Measurements from ENCODE around the gene PSTPIP1. TPM values are rescaled to one million over a fixed set of nuclear protein-coding genes. Genes with fewer than 3 reads are reported as not detected.

The PSTPIP1 gene
- total and polyA plus RNA-seq, 9 of the 15 experiments (the other 6 are each of a cell fraction or from before 2014, with no cell fraction given), result not detected

GRCh38 chr15:76982356-76982755, 12.6 kb upstream of the PSTPIP1 start:
- Histone ChIP-seq H3K4me2 (ENCODE audit: insufficient read depth, low read length) (no peak overlapping the region), H2AFZ (ENCODE audit: low read depth, low read length) (no peak overlapping the region), H3K79me2 (ENCODE audit: control insufficient read depth, insufficient read depth, low read length) (no peaks in the 10 kb centered on the region), H3K27ac (ENCODE audit: extremely low read depth, low read depth, low read length) (no peak overlapping the region), H4K20me1 (replicated peaks; ENCODE audit: control insufficient read depth, insufficient read depth, low read length) (no peaks in the 10 kb centered on the region), H3K27me3 (ENCODE audit: control insufficient read depth in 2 of 2, insufficient read depth in 2 of 2, low read length in 2 of 2) (peaks cover 15 to 39% of the 10 kb centered on the region in 2 experiments), H3K4me1 (replicated peaks in 1 of 2; ENCODE audit: control insufficient read depth in 2 of 2, insufficient read depth in 2 of 2, low read length in 2 of 2) (peaks cover 0 to 8% of the 10 kb centered on the region in 2 experiments; a peak in 1 of 5 replicates), H3K4me3 (no peak overlapping the region), H3K36me3 (ENCODE audit: control insufficient read depth, insufficient read depth, low read length) (no peaks in the 10 kb centered on the region), H3K9me3 (replicated peaks; ENCODE audit: control insufficient read depth, insufficient read depth, low read depth, low read length) (no peaks in the 10 kb centered on the region), H3K9me1 (ENCODE audit: control insufficient read depth, insufficient read depth, low read length) (no peaks in the 10 kb centered on the region), H3K9ac (ENCODE audit: insufficient read depth in 1 of 2, low read depth in 2 of 2, low read length in 2 of 2) (peak overlapping the region in 1 of 2 experiments; percentile 20; a peak in 1 of 4 replicates)
- FAIRE-seq (no peak), ATAC-seq (no peak), DNase-seq (ENCODE audit: extremely low read depth in 1 of 4, low spot score in 3 of 4) (no peak)
- in situ Hi-C loops (cut with MboI) (no loop called here), intact Hi-C loops (cut with micrococcal nuclease) (no loop called here)
- TF ChIP-seq HNRNPUL1 (IDR thresholded peaks at IDR 0.05; ENCODE audit: low read length), result no peak
- TF ChIP-seq SMARCA4 (IDR thresholded peaks at IDR 0.05), result no peak
- TF ChIP-seq L3MBTL2 (IDR thresholded peaks at IDR 0.05), result no peak
- TF ChIP-seq MED1 (CRISPR knock-in tag; IDR thresholded peaks at IDR 0.05; ENCODE audit: borderline replicate concordance), result no peak
- no peak for TF ChIP-seq RFX1 (IDR thresholded peaks at IDR 0.05)
- ChIA-PET POLR2A (interaction anchor here (0.6 to 0.9 kb wide), 3 partner anchors 9 to 398 kb away, joined by 3 to 6 read pairs (median 5); partner anchors contain the start of gene RCN2), CTCF (ENCODE audit: low intra/inter-chr PET ratio) (interaction anchor here (0.6 kb wide), 1 partner anchor 1052 kb away, joined by 3 read pairs; no protein-coding TSS in a partner anchor)
- 10% methylated on average over 8 of the region's 9 CpGs for WGBS (ENCODE audit: insufficient coverage, low coverage, missing lambda C conversion rate)
- BruUV-seq (replicated peaks), result no TSS peak

DNA sequence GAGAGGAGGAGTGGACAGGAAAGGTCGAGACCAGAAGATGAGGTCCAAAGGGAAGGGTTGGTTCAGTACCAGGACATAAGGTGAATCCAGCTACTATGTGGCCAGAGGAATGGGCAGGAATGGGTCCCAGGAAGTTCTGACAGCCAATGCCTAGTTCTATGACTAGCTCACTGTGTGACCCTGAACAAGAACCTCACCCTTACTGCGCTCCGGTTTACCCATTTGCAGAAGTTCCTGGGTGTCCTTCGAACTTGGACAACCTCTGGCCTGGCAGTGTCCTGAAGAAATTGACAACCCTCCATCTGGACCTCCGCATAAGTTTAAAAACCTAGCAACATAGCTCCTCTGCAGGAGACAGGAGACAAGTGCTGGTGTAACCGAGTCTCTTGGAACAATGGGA, 12.2 kb upstream of the PSTPIP1 start:
- peaks cover 15 to 39% of the 10 kb centered on the region in 2 experiments for H3K27me3 ChIP-seq (ENCODE audit: control insufficient read depth in 2 of 2, insufficient read depth in 2 of 2, low read length in 2 of 2)
- H3K9me3 ChIP-seq (replicated peaks; ENCODE audit: control insufficient read depth, insufficient read depth, low read depth, low read length), result no peaks in the 10 kb centered on the region
- no peaks in the 10 kb centered on the region for H3K36me3 ChIP-seq (ENCODE audit: control insufficient read depth, insufficient read depth, low read length)
- no peak for ATAC-seq
- H4K20me1 ChIP-seq (replicated peaks; ENCODE audit: control insufficient read depth, insufficient read depth, low read length), result no peaks in the 10 kb centered on the region
- in situ Hi-C loops (cut with MboI), result no loop called here
- no peak overlapping the region for H3K9ac ChIP-seq (ENCODE audit: insufficient read depth in 1 of 2, low read depth in 2 of 2, low read length in 2 of 2)
- peaks cover 0 to 8% of the 10 kb centered on the region in 2 experiments; a peak in 1 of 5 replicates for H3K4me1 ChIP-seq (replicated peaks in 1 of 2; ENCODE audit: control insufficient read depth in 2 of 2, insufficient read depth in 2 of 2, low read length in 2 of 2)
- CTCF ChIA-PET (ENCODE audit: low intra/inter-chr PET ratio), result no interaction called here
- H2AFZ ChIP-seq (ENCODE audit: low read depth, low read length), result no peak overlapping the region
- BruUV-seq (replicated peaks), result no TSS peak
- no peak overlapping the region for H3K4me3 ChIP-seq
- H3K4me2 ChIP-seq (ENCODE audit: insufficient read depth, low read length), result no peak overlapping the region
- POLR2A ChIA-PET, result interaction anchor here (0.6 to 0.9 kb wide), 3 partner anchors 9 to 398 kb away, joined by 3 to 6 read pairs (median 5); partner anchors contain the start of gene RCN2
- H3K27ac ChIP-seq (ENCODE audit: extremely low read depth, low read depth, low read length), result no peak overlapping the region
- no peak for DNase-seq (ENCODE audit: extremely low read depth in 1 of 4, low spot score in 3 of 4)
- WGBS (ENCODE audit: insufficient coverage, low coverage, missing lambda C conversion rate), result 1% methylated on average over 6 of the region's 6 CpGs
- no peaks in the 10 kb centered on the region for H3K9me1 ChIP-seq (ENCODE audit: control insufficient read depth, insufficient read depth, low read length)
- intact Hi-C loops (cut with micrococcal nuclease), result no loop called here
- no peak for FAIRE-seq
- no peaks in the 10 kb centered on the region for H3K79me2 ChIP-seq (ENCODE audit: control insufficient read depth, insufficient read depth, low read length)
- TF ChIP-seq BCL6 (CRISPR knock-in tag; IDR thresholded peaks at IDR 0.05), result no peak
- TF ChIP-seq, protein P1, sequence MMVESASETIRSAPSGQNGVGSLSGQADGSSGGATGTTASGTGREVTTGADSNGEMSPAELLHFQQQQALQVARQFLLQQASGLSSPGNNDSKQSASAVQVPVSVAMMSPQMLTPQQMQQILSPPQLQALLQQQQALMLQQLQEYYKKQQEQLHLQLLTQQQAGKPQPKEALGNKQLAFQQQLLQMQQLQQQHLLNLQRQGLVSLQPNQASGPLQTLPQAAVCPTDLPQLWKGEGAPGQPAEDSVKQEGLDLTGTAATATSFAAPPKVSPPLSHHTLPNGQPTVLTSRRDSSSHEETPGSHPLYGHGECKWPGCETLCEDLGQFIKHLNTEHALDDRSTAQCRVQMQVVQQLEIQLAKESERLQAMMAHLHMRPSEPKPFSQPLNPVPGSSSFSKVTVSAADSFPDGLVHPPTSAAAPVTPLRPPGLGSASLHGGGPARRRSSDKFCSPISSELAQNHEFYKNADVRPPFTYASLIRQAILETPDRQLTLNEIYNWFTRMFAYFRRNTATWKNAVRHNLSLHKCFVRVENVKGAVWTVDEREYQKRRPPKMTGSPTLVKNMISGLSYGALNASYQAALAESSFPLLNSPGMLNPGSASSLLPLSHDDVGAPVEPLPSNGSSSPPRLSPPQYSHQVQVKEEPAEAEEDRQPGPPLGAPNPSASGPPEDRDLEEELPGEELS (CRISPR knock-in tag; IDR thresholded peaks at IDR 0.05; ENCODE audit: borderline replicate concordance), result no peak
- TF ChIP-seq ZNF589 (CRISPR knock-in tag; IDR thresholded peaks at IDR 0.05; ENCODE audit: low read depth), result no peak
- TF ChIP-seq SRF (CRISPR knock-in tag; IDR thresholded peaks at IDR 0.05), result no peak
- no peak for TF ChIP-seq ERF (CRISPR knock-in tag; IDR thresholded peaks at IDR 0.05)
- TF ChIP-seq, protein P2, sequence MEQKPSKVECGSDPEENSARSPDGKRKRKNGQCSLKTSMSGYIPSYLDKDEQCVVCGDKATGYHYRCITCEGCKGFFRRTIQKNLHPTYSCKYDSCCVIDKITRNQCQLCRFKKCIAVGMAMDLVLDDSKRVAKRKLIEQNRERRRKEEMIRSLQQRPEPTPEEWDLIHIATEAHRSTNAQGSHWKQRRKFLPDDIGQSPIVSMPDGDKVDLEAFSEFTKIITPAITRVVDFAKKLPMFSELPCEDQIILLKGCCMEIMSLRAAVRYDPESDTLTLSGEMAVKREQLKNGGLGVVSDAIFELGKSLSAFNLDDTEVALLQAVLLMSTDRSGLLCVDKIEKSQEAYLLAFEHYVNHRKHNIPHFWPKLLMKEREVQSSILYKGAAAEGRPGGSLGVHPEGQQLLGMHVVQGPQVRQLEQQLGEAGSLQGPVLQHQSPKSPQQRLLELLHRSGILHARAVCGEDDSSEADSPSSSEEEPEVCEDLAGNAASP (IDR thresholded peaks at IDR 0.05), result no peak
- TF ChIP-seq ZNF431 (CRISPR knock-in tag; IDR thresholded peaks at IDR 0.05), result no peak

Data from K562 (cell line).